GM12801 (cell line): ENCODE results near the gene ANKLE2.

Source experiments
- TF ChIP-seq, protein P1 (sequence below): IDR thresholded peaks from one replicate; pipeline ENCODE4 v1.5.1; 2011; ENCODE audit warnings: control low read depth; ENCODE audit not compliant: insufficient read length; ENCODE audit errors: extremely low read depth

Gene ANKLE2

DNA sequence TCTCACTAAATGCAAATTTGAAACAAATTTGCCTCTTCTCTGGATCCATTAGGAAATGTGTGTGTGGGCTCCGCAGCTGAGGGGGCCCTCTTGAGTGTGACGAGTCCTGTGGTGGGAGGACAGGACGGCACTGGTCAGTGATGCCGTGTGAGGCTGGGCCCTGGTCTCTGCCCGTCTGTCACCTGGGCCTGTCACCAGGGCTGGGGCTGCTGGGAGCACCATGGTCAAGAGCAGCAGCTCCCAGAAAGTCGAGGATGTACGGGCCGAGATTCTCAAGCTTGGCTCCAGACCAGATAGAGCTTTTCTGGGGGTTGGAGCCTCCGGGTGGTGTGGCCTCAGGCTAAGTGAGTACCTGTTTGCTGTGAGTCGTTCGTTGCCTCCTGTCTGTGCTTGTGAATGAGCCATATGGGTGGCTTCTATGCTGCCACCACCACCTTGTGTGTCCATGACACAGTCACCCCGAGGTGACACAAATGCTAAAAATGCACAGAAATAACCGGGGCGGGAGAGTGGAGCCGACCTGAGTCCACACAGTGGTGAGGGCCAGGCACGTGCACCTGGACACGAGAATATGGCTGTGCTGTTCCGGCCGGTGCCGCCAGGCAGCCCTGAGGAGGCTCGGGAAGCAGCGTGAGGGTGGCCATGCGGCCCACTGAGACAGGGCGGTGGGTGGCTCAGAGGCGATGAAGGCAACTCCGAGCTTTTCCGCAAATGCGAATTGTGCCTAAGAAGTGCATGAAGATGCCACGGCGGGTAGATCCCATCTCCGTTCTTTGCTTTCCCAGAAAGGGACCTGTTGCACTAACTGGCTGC, 42.3 kb downstream of the ANKLE2 start:
- TF ChIP-seq, protein P1, sequence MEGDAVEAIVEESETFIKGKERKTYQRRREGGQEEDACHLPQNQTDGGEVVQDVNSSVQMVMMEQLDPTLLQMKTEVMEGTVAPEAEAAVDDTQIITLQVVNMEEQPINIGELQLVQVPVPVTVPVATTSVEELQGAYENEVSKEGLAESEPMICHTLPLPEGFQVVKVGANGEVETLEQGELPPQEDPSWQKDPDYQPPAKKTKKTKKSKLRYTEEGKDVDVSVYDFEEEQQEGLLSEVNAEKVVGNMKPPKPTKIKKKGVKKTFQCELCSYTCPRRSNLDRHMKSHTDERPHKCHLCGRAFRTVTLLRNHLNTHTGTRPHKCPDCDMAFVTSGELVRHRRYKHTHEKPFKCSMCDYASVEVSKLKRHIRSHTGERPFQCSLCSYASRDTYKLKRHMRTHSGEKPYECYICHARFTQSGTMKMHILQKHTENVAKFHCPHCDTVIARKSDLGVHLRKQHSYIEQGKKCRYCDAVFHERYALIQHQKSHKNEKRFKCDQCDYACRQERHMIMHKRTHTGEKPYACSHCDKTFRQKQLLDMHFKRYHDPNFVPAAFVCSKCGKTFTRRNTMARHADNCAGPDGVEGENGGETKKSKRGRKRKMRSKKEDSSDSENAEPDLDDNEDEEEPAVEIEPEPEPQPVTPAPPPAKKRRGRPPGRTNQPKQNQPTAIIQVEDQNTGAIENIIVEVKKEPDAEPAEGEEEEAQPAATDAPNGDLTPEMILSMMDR = no peak

DNA sequence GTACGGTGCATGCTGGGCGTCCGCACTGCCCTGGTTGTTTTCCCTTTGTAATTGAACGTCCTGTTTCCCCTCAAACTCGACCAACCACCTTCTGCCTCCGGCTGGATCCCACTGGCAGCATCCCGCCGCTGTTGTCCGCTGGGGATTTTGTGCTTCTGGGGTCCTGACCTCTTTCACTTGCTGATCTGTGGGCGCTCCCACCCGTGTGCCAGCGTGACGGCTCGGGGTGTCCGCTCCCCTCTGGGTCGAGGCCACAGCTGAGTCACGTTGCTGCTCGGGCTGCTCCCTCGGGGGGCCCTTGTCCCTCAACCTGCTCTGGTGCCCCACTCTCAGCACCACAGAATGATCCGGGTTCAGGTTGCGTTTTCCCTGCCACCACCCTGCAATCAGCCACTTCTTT, 43.0 kb downstream of the ANKLE2 start:
- TF ChIP-seq, protein P1 = no peak

DNA sequence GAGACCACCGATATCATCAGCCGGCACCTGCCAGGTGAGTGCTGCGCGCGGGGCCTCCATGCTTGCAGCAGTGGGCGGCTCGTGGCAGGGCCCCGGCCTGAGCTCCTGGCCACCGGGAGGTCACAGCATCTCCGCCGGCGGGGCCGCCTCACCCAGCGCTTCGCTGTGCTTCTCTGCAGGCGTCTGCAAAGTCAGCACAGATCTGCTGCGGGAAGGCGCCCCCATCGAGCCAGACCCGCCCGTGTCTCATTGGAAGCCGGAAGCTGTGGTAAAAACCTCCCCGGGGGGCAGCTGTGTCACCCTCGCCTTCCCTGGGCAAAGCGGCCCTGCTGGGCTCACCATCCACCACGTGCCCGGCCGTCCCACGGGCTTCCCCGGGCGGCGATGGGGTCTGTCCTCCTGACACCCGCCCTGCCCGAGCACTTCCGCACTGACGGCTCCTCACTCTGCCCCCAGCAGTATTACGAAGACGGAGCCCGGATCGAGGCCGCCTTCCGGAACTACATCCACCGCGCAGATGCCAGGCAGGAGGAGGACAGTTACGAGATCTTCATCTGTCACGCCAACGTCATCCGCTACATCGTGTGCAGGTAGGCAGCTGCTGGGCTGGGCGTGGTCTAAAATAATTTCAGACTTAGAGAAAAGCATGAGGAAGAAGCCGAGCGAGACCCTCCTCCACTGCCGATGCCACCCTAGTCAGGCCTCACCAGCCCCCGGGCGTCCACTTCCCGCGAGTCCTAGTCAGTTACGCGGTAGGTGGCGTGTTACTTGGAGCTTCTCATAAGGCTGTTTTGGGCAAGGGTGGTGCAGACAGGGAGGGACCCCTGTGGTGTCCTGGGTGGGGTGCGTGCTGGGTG, 43.9 kb downstream of the ANKLE2 start:
- TF ChIP-seq, protein P1 = no peak

DNA sequence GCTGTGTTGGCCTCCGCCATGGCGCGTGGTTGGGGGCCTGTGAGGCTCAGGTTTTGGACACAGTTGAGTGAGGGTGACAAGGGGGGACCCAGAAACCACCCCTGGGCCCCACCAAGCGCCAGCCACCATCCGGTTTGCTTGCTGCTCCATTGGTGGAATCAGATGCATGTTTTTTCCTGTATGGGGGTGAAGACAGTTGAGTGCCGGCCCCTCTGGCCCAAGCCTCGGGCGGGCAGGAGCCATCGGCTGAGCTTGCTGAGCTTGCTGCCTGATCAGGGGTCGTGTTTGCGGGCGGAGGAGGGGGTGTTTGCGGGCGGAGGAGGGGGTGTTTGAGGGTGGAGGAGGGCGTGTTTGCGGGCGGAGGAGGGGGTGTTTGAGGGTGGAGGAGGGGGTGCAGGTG, 44.6 kb downstream of the ANKLE2 start:
- TF ChIP-seq, protein P1 = no peak

DNA sequence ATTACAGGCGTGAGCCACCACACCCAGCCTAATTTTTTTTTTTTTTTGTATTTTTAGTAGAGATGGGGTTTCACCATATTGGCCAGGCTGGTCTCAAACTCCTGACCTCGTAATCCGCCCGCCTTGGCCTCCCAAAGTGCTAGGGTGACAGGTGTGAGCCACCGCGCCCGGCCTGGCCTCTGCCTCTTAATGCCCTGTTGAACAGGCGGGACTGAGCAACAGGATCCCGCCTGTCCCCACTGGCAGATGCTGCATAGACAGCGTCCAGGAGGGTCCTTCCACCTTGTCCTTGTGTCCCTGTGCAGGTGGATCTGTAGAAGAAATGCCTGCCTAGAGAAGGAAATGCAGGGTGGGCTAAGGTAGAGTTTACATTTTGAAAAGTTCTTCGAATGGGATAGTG, 45.3 kb downstream of the ANKLE2 start:
- TF ChIP-seq, protein P1 = no peak

DNA sequence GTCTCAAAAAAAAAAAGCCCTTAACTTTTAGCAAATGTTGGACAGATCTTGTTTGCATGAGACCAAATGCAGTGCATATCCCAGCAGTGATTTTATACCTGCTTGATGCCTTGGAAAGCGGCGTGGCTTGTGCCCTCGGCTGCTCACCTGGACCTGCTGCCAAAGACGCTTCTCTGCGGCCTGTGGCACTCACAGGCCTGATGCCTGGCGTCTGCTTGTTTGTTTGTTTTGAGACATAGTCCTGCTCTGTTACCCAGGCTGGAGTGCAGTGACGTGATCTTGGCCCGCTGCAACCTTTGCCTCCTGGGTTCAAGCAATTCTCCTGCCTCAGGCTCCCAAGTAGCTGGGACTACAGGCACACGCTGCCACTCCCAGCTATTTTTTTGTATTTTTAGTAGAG, 45.8 kb downstream of the ANKLE2 start:
- TF ChIP-seq, protein P1 = no peak

DNA sequence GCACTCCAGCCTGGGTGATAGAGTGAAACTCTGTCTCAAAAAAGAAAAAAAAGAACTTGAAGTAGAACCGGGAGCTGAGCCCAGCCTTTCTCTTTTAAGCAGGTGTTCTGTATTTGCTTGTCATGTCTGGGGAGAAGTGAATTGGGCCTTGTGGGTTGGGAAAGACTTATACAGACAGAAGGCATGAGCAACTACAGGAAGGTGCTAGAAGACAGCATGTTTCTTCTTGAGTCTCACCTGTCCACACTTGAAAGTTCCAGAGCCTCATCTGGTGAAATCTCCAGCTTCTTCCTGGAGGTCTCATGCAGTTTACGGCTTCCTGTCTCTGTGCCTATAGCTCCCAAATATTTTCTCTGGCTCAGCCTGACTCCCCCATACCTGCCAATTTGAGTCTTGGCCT, 48.5 kb downstream of the ANKLE2 start:
- TF ChIP-seq, protein P1 = no peak
